ENCODE results near the gene BRD3.

GRCh38 chr9:133987446-133987788, 80.4 kb downstream of the BRD3 start:
- no peak for TF ChIP-seq CTCF (conservative IDR thresholded peaks at IDR 0.05; ENCODE audit: low read length)
- TF ChIP-seq EZH2phosphoT487 (IDR thresholded peaks at IDR 0.05; ENCODE audit: borderline replicate concordance, low read depth, low read length): no peak
